CD4-positive, alpha-beta T cell treated with Interleukin-1 beta for 1 hour (primary cell): ENCODE data around the gene POLR2C.
A peak's percentile ranks its signal among the peaks of the same experiment; 100 is the strongest.

Experiments
- DNase-seq, 2 donors: peaks; one replicate each; pipeline ENCODE4 v3.0.0-alpha.2; 2020 to 2022

The POLR2C gene

GRCh38 chr16:57452021-57452420 lies 10.5 kb upstream of the POLR2C start:
- no peak for DNase-seq

GRCh38 chr16:57462978-57463362 lies 491 bp downstream of the POLR2C start:
- DNase-seq, result no peak

GRCh38 chr16:57464523-57464922 lies 2.0 kb downstream of the POLR2C start:
- no peak for DNase-seq

DNA sequence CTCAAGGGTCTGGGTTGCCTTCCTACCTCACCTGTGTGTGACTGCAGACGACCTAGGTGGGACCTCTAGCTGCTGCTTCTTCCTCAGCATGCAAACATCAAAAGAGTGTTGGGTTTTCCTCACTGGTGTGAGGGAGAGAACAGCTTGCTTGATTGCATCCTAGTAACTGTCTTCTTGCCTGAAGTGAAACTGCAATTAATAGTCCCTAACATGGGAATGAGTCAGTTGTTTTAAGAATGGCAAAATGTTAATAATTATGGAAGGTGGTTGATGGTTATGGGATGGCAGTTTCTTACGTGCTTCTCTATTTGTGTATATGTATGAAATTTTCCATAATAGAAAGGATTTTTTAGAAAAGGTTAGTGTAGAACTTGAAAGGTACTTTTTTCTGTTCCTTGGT lies 5.9 kb downstream of the POLR2C start:
- no peak for DNase-seq

- DNase-seq, result no peak
Observed at GRCh38 chr16:57469046-57469445, 6.6 kb downstream of the POLR2C start.

GRCh38 chr16:57469917-57470470 lies 7.5 kb downstream of the POLR2C start:
- no peak for DNase-seq

DNA sequence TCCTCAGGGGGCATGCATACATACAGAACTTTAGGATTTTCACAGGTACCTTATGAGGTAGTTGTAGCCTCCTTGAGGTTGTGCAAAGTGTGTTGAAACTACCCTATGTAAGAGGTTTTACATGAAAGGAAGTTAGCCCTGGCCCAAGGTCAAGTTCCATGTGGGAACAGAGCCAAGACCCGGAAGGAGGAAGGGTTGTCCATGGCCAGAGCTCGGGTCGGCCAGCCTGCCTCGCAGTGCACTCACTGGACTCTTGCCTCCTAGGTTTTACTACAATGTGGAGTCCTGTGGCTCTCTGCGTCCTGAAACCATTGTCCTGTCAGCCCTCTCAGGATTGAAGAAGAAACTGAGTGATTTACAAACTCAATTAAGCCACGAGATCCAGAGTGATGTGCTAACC lies 8.2 kb downstream of the POLR2C start:
- no peak for DNase-seq

DNA sequence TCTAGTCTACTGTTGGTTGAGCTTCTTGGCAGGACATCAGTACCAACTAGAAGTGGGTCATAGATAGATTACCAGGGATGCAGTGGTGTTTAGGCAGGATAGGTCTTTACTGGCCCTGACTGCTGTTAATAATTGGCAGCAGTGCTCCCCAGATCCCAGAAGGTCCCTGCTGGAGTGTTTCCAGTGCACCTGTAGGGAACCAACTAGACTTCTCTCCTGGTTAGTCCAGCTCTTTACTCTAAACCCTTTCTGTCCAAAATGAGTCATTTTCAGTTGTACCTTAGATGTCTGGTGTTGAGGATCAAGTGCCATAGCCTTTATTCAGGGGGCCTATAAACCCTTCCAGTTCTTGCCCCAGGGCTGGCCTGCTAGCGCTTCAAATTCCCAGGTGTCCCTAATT lies 8.7 kb downstream of the POLR2C start:
- DNase-seq, result no peak

GRCh38 chr16:57471852-57472664 lies 9.6 kb downstream of the POLR2C start:
- no peak for DNase-seq

GRCh38 chr16:57472665-57473060 lies 10.2 kb downstream of the POLR2C start:
- DNase-seq, result no peak

- no peak for DNase-seq
Observed at GRCh38 chr16:57473176-57473840, 10.8 kb downstream of the POLR2C start.

DNA sequence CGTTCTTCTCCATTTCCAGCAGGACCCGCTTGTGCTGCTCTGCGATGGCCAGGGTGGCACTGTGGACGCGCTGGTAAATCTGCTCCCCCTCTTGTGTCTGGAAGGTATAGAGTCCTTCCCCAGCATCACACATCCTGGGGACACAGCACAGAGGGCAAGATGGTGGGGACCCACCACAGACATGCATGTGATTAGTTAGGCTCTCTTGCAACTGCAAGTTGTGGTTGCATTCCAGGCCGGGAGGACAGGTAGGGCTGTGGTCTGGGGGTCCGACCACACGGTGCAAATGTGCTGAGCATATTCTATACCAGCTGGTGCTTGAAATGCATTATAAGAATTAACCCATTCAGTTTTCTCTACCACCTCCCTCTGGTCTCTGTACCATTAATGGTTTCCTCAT lies 11.4 kb downstream of the POLR2C start:
- DNase-seq, result no peak

DNA sequence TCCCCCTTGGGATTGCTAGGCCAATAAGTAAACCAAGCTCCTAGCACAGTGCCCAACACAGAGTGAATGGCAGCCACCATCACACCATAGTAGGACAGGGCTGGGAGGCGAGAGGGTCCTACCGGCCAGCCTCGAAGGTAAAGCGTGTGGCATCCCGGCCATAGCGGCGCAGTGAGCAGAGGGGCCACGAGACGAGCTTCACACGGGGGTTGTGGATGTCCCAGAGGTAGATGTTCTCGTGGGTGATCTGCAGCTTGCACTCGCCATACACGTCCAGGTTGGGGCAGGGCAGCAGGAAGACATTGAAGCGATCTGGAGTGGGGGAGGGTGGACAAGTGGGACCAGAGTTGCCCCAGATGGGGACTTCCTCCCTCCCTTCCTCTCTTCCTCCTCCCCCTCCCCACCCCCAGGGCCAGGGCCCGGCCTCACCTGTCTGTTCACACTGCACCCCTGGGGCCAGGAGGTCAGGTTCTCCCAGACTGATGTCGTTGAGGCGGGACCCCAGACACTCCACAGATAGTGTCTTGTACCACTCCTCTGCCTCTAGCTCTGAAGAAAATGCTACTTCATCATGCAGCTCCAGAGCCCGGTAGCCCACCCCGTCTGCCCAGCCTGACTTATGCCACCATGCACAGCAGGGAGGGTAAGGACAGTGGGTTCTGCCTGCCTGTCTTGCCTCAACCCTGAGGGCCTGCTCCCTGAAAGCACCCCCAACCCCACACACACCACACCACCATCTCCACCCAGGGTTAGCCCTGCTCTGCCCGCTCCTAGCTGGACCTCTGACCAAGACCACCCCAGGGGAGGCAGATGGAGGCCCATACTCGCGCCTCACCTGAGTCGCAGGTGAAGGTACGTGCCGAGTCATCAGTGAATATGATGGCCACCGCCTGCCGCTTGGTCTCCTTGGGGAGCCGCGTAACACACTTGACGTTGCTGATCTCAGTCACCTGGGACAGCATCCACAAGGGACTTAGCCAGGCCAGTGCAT lies 12.5 kb downstream of the POLR2C start:
- DNase-seq, result no peak

DNA sequence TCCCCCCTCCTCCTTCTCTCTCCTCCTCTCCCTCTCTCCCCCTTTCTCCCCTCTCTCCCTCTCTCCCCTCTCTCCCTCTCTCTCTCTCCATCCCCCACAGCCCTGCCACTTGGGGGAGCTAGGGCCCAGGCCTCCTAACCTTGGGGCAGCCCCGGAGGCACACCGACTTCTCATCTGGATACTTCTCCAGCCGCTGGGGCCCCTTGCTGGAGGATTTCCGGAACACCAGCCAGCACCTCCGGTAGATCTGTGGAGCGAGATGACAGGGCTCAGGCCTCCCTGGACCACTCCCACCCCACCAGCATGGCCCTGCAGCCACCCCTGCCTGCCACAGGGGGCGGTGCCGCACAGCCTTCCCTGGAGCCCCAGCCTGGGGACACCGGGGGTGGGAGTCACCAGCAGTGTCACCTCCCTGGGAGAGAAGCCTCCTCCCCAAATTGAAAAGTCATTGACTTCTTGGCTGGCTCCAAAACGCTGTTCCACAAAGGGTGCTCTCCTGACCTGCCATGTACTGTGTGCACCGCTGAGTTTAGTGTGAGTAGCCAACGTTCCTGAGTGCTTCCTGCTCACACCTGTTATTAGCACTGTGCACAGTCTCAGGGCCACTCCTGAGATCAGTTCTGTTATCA lies 13.3 kb downstream of the POLR2C start:
- peak; percentile 65 to 77 for DNase-seq

DNA sequence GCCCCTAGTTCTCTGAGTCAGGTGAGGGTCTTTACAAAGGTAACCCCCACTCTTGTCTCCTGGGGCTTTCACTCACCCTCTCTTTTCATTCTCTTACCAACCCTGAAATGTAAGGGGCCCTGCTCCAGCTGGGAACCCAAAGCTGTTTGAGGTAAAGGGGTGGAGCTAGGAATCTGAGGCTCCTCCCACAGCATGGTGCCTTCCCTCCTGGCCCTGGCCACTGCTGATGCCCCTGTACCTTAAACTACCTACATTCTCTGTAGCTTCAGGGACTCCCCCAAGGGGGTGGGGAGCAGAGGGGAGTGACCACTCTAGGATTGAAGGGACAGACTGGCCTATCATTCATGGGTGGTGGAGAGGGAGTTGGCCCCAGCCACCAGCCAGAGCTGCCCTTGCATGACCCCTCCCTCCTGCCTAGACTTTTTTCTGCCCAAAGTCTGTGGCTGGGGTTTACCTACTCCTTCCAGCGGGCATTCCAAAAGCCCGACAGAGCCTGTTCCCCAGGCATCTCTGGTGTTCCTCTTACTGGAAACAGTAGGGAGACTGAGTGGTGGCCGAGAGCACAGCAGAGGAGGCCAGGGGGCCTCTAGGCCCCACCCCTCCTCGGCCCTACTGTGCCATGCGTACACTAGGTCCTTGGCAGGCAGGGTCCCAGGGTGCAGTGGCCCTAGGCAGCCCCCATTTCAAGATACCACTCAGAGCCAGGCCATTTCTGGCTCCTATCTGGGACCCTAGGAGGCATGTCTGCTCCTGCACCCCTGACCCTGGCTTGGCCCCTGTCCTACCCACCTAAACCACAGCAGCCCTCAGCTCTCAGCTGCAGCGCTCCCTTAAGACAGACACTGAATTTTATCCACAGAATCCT lies 14.3 kb downstream of the POLR2C start:
- DNase-seq, result no peak

- no peak for DNase-seq
Observed at GRCh38 chr16:57477531-57478202, 15.2 kb downstream of the POLR2C start.

DNA sequence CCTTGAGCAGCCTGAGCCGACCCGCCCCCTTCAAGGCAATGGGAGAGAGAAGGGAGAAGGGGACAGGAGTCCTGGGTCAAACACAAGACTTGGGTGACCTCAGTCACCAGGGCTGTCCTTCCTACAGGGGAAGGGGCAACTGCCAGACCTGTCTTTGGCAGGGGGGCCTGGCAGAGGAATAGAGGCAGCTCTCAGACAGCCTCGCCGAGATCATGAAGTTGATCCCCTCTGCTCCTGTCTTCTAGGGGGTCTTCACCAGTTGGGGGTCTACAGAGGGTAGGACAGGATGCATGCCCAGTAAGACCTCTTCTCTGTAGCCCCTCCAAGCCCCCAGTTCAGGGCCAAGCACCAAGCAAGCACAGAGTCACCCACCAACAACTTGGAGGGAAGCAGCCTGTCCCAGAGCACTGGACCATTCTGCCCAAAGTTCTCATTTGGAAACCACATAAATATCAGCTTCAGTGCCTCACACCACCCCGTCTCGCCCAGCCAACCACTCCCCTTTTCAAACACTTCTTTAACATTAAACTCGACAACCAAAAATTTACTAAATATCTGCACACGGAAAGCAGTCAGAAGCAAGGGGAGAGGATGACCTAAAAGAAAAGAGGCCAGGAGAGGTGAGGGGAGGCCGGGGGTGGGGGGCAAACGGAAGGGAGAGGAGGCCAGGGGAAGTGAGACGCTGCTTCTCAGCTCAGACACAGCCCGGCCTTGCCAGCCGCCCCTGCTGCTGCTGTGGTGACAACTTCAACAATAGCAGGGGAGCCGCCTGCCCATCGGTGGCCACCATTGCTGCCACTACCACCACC lies 16.1 kb downstream of the POLR2C start:
- DNase-seq, result no peak

- no peak for DNase-seq
Observed at GRCh38 chr16:57479205-57479975, 16.9 kb downstream of the POLR2C start.
